ES-I3 (cell line): Measurements from ENCODE around the gene SLC32A1.

ENCODE experiments used
- H3K36me3 ChIP-seq: 2 replicates; pipeline ENCODE4 v1.6.1; 2013; ENCODE audit warnings: mild to moderate bottlenecking, low read length, control low read depth, moderate library complexity; ENCODE audit not compliant: insufficient read depth
- H3K4me1 ChIP-seq: 2 replicates; pipeline ENCODE4 v1.6.1; 2013; ENCODE audit warnings: mild to moderate bottlenecking, control low read depth, low read length; ENCODE audit not compliant: insufficient read depth
- H3K9ac ChIP-seq: 2 replicates; pipeline ENCODE4 v1.6.1; 2013; ENCODE audit warnings: low read depth, mild to moderate bottlenecking, low read length, moderate library complexity
- H3K9me3 ChIP-seq: 2 replicates; pipeline ENCODE4 v1.6.1; 2013; ENCODE audit warnings: mild to moderate bottlenecking, low read length, moderate library complexity; ENCODE audit not compliant: control insufficient read depth, insufficient read depth

Gene SLC32A1

DNA sequence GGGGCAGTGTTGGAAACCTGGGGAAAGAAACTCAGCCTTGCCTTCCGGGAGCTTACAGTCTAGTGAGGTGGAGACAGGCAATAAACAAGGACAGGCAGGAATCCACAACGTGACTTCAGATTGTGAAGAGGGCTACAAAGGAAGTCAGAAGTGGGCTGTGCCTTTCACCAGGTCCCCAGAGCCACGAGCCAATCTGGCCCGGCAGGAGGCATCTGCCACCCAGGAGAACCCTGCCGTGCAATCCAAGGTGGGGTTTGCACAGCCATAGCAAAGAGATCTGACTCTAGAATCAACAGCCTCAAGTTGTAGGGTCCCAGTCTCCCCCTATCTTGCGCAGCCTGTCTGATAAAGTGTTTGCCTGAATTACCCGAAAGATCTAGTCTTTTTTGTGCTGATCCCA is 5.5 kb downstream of the SLC32A1 start:
- no peaks in the 10 kb centered on the region for H3K36me3 ChIP-seq
- no peaks in the 10 kb centered on the region for H3K4me1 ChIP-seq
- no peaks in the 10 kb centered on the region for H3K9me3 ChIP-seq
- H3K9ac ChIP-seq, result peak overlapping the region; percentile 4; the same call in 1 of the 2 replicates

- Histone ChIP-seq H3K4me1 (no peaks in the 10 kb centered on the region), H3K36me3 (no peaks in the 10 kb centered on the region), H3K9ac (peak overlapping the region; percentile 17; the same call in 1 of the 2 replicates), H3K9me3 (no peaks in the 10 kb centered on the region)
Measured at GRCh38 chr20:38730167-38730988, 6.1 kb downstream of the SLC32A1 start.

DNA sequence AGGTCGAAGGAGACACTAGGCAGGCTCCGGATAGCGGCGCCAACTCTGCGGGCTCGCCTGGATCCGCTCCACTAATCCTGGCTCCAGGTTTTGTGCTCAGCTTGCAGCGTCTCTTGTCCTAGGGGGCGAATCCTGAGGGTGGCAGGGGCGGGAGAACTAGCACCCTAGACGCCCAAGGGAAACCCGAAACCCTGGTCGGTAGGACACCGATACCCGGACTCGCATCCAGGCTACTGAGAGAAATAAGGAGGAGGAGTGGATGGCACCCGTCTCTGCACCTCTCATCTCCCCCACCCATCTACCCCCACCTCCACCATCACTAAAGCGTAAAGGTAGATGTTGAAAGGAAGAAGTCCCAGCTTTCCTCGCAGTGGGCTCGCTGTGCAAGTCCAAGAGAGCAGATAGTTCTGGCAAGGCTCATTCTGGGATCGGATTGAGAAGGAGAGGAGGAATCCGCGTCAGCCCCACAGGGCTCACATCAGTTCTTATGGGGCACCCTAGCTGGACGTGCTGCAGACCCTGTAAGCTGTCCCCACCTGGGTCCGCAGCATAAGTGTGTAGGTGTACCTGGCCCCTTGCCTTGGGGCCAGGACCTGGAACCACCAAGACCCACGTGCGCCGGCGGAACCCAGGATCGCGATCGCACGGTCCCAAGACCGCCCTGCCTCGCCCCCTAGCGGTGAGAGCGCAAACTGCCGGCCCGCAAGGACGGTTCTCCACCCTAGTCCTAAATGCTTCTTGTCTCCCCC is 6.9 kb downstream of the SLC32A1 start:
- Histone ChIP-seq H3K4me1 (no peaks in the 10 kb centered on the region), H3K36me3 (no peaks in the 10 kb centered on the region), H3K9ac (peak overlapping the region; percentile 44; the same call in 1 of the 2 replicates), H3K9me3 (no peaks in the 10 kb centered on the region)

GRCh38 chr20:38731738-38732113 is 7.4 kb downstream of the SLC32A1 start:
- no peaks in the 10 kb centered on the region for H3K36me3 ChIP-seq
- no peaks in the 10 kb centered on the region for H3K4me1 ChIP-seq
- H3K9ac ChIP-seq, result no peak overlapping the region
- H3K9me3 ChIP-seq, result no peaks in the 10 kb centered on the region

GRCh38 chr20:38732981-38733380 is 8.7 kb downstream of the SLC32A1 start:
- H3K9me3 ChIP-seq, result no peaks in the 10 kb centered on the region
- no peaks in the 10 kb centered on the region for H3K4me1 ChIP-seq
- no peak overlapping the region for H3K9ac ChIP-seq

GRCh38 chr20:38735172-38735571 is 10.9 kb downstream of the SLC32A1 start:
- Histone ChIP-seq H3K9ac (no peak overlapping the region), H3K36me3 (no peaks in the 10 kb centered on the region), H3K4me1 (no peaks in the 10 kb centered on the region), H3K9me3 (no peaks in the 10 kb centered on the region)

More at GRCh38 chr20:38732981-38733380, 8.7 kb downstream of the SLC32A1 start:
- H3K36me3 ChIP-seq, result no peaks in the 10 kb centered on the region

- no peaks in the 10 kb centered on the region for H3K36me3 ChIP-seq
- no peak overlapping the region for H3K9ac ChIP-seq
- H3K4me1 ChIP-seq, result no peaks in the 10 kb centered on the region
- H3K9me3 ChIP-seq, result no peaks in the 10 kb centered on the region
Measured at GRCh38 chr20:38737887-38738286, 13.6 kb downstream of the SLC32A1 start.

DNA sequence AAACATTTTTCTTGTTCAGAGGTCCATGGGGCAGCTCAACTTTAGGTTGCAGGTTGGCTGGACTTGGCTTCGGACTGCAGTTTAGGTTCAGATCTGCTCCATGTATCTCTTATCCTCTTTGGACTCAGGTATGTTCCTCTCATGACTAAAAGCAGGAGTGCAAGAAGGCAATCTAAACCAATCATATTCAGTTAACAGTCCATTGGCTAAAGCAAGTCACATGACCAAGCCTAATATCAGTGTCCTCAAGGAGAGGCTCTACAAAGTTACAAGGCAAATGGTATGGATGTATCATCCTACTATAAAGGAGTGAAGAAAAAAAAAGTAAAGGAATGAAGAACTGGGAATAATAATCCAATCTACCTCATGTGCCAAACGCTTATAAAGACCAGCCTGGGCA is 21.5 kb downstream of the SLC32A1 start:
- Histone ChIP-seq H3K9ac (no peak overlapping the region), H3K9me3 (no peaks in the 10 kb centered on the region), H3K4me1 (no peaks in the 10 kb centered on the region; the same call in 1 of the 2 replicates), H3K36me3 (no peaks in the 10 kb centered on the region)

DNA sequence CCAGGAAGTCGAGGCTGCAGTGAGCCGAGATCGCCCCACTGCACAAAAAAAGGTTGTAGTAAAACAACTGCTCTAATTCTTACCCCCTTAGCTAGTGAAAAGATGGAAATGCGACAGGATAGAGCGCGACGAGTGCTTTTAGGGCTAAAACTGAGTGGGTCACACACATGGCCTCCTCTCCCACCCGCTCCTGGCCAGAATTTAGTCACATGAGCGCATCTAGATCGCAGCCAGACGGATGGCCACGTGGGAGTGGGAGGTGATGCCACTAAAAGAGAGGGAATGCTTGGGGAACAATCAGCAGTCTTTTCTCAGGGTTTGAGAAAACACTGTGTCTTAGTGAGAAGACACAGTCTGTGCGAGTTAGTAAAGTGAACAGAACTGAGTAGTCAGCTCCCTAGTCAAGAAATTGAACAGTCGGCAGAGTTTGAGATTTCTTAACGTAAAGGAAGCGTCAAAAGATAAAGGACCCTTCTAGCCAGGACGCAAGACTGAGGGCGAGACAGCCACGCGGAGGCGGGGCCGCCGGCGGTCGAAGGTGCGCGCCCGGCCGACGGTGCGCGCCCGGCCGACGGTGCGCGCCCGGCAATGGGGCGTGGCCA is 23.3 kb downstream of the SLC32A1 start:
- Histone ChIP-seq H3K4me1 (no peaks in the 10 kb centered on the region; the same call in 1 of the 2 replicates), H3K9ac (peak overlapping the region; percentile 91; the same call in 1 of the 2 replicates), H3K9me3 (no peaks in the 10 kb centered on the region), H3K36me3 (peaks cover 4% of the 10 kb centered on the region; the same call in 1 of the 2 replicates)

- Histone ChIP-seq H3K9me3 (no peaks in the 10 kb centered on the region), H3K9ac (peak within 1 kb of the TSS; percentile 91), H3K4me1 (no peaks in the 10 kb centered on the region; the same call in 1 of the 2 replicates), H3K36me3 (peaks cover 4% of the 10 kb centered on the region; the same call in 1 of the 2 replicates)
Measured at GRCh38 chr20:38748097-38748860, 24.0 kb downstream of the SLC32A1 start, which contains the start of gene ACTR5. Gene ACTR5 (plus strand): TSS chr20:38748460. CDS start chr20:38748479, 19 bp downstream.

- Histone ChIP-seq H3K36me3 (peaks cover 4% of the 10 kb centered on the region; the same call in 1 of the 2 replicates), H3K4me1 (no peaks in the 10 kb centered on the region; the same call in 1 of the 2 replicates), H3K9me3 (no peaks in the 10 kb centered on the region), H3K9ac (peak overlapping the region; percentile 91)
Measured at GRCh38 chr20:38748861-38749149, 24.5 kb downstream of the SLC32A1 start.

DNA sequence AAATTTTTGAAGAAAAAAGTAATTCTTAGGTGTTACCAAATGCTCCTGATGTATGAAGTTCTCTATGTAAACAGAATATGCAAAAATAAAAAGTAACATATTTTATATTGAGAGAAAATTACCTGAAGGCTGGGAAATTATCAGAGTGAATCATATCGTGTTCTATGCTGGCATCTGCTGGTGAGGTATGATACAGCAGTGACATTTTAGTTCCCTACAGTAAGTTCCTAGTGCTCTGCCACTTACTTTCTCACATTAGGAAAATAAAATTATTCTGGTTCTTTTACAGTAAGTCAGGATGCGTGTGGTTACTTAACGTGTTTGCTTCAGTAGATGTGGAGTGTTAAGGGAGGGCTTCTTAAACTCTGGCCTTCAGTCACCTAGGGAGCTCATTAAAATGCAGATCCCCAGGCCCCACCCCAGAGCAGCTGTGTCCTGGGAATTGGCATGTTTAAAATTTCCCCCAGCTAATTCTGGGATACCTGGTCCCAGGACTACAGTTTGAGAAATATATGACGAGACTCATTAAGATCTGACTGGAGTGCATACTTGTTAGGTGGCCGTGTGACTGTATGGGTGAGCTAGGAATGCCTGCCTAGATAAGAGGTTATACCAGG is 27.2 kb downstream of the SLC32A1 start:
- Histone ChIP-seq H3K9ac (no peak overlapping the region), H3K36me3 (peaks cover 7% of the 10 kb centered on the region; the same call in 1 of the 2 replicates), H3K4me1 (no peaks in the 10 kb centered on the region; the same call in 1 of the 2 replicates), H3K9me3 (no peaks in the 10 kb centered on the region)

GRCh38 chr20:38752029-38752428 is 27.7 kb downstream of the SLC32A1 start:
- Histone ChIP-seq H3K9ac (no peak overlapping the region), H3K36me3 (peaks cover 7% of the 10 kb centered on the region; the same call in 1 of the 2 replicates), H3K4me1 (no peaks in the 10 kb centered on the region; the same call in 1 of the 2 replicates), H3K9me3 (no peaks in the 10 kb centered on the region)
